GM19239 (cell line): Measurements from ENCODE around the gene MLF2.
"Not testable (repeated sequence)": the region's sequence is repeated elsewhere in the genome, so short reads cannot be mapped to it uniquely, and the experiment has no call there.

Experiments used
- DNase-seq: peaks from one replicate; pipeline ENCODE4 v3.0.0; 2011; ENCODE audit warnings: low spot score; ENCODE audit not compliant: insufficient read length
- FAIRE-seq: peaks from 2 replicates; lab custom pipeline; 2011; peaks lifted over from hg19 to GRCh38; lab: Jason Lieb, UNC

Gene MLF2

DNA sequence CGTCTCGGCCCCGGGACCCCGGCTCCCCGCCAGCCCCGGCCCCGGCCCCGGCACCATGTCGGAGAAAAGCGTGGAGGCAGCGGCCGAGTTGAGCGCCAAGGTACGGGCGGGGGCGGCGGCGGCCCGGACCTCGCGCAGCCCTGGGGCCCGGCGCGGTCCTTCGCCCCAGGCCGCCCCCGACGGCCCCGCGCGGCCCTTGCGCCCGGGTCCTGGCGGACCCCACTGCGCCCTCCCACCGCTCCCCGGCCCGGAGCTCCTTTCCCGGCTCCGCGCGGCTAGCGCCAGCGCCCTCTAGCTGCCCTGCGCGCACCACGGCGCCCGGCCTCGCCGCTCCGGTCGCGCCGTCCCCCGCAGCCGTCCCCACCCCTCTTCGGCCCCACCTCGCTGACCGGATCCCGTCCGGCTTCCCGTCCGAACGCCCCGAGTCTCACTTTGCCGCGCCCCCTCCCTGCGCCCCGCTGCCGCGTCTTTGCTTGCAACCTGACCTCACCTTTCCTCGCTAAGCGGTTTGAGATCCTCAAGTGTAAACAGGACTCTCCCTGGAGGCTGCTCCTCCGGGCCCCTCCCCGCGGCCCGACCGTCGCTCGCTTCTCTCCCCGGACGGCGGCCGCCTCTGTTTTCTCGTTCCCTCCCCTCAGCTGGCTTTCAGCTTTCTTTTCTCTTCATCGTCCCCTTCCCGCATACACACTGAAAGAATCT is 13.9 kb upstream of the MLF2 start:
- DNase-seq, result peak; percentile 74
- FAIRE-seq, result peak; percentile 67

DNA sequence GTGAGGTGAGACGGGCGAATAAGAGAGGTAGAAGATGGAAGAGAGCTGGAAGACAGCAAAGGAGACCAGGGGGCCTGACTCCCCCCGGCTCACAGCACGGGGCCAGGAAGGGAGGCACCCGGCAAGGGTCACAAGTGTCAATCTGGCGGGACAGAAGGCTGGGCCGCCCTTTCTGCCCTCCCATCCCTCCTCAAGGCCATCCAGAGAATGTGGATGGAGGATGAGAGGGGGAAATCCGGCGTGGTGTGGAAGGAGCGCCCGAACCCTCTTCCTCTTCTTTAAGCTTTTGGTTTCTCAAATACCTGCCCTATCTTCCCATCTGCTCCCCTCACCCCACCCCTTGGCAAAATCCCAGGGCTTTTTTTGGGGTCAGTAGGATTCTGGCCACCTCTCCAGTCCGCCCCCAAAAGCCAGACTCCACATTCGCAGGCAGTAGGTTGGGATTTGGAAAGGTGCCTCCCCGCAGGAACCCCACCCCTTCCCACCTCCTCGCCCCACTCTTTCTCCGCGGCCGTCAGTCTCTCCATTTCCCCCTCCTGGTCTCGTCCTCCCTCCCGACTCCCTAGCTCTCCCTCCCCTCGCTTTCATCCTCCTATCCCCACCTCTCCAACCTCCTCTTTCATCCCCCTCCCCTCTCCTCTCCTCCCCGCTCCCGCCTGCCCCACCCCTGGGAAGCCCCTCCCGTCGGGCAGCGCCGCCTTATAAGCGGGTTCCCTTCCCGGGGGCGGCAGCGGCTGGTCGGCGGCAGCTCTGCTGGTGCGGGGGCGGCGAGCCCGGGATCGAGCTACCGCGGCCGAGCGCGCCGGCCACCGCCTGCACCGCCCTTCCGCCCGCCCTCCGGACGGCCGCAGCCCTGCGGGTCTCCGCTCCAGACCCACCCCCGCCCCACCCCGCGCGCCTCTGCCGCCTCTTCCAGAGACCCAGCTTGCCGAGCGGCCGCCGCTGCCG is 13.0 kb upstream of the MLF2 start, which contains the start of gene PTMS:
Gene PTMS (plus strand): TSS at position 730 of the 948 bp plus-strand sequence. CDS start 343 bp downstream, outside the sequence.
- peak; percentile 11 for FAIRE-seq
- peak; percentile 46 for DNase-seq

DNA sequence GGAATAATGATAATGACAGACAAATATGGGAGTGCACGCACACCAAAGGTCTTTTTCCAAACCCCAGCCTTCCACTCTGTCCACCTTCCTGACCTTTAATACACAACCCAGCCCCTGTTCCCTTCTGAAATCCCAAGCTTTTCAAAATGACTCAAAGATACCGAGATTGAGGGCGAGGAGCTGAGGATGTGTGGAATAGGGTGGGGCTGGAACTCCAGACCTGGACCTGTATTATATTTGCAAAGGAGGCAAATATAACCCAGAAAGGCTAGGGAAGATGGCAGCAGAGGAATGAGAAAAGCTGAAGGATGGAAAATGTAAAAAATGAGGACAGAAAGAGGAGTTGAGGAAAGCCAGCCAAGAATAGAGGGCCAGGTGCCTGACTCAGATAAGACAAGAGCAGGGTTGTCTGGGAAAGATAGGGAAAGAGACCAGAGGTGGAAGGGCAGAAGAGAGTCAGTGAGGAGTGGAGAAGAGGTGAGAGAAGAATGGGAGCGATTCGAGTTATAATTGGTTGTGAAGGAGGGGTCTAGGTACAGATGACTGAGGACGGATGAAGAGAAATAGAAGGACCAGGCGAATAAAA is 12.2 kb upstream of the MLF2 start:
- peak; percentile 73 for FAIRE-seq

DNA sequence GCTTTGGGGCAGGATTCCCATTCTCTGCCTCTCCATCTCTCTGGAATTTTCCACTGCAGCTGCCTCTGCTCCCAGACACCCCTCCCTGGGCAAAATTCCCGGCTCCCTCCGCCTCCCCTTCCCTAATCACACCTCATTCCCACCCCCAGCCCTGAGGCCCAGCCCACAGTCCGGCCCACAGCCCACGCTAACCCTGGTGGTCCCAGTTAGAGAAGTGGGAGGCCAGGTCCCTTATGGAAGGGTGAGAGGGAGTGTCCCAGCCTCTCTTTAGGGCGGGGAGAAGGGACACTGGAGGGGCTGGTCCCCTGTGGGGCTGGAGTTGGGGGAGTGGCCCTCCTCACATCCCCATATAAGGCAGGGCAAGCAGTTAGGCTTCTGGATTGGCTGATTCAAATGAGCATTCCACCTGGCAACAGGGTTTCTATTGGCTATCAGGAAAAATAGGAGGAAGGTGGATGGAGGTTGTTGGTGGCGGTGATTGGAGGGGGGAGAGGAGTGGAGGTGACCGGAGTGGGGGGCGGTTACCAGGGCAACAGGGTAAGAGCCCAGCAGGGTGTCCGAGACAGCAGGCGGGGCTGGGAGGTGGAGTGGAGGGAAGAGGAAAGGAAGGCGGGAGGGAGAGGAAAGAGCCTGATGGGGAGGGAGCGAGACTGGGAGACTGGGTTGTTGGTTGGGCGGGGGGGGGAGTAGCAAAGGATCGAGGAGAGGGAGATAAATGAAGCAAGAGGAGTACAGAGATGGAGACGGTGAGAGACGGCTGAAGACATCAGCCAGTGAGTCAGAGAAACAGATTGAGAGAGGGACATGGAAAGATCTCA is 11.3 kb upstream of the MLF2 start:
- FAIRE-seq (peak; percentile 100), DNase-seq (peak; percentile 96)

More for the DNA sequence above, 12.2 kb upstream of the MLF2 start:
- DNase-seq, result no peak

DNA sequence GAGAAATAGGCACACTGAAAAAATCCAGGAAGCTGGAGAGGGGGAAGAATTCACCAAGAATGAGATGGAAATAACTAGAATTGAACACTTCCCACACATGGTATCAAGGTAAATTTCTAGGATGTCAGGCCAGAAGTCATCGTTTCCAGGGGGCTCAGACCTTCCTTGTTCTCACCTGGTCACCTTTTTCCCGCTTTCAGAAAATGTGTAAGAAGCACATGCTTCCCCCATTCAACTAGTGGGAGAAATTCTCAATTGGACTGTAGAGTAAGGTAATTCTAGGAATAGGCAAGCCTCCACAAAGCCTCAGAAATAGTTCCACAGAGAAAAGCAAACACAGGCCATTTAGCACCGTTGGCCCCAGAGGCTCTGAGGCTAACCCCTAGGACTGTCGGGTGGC is 10.4 kb upstream of the MLF2 start:
- DNase-seq (no peak), FAIRE-seq (no peak)

DNA sequence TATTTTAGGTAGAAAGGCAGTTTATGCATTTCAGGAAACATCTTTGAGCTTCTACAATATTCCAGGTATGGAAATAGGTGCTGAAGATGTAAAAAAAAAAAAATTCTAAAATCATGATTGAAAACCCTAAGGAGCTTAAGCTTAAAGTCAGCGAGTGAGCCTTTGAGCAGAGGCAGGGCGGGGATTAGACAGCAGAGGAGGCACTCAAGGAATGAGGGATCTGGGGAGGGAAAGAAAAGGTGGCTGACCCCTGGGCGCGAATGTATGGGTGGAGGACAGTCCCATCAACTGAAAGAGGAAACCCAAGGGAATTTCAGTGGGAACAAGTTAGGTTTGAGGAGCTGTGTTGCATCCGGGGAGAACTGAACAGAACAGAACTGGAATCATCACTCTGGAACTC is 6.8 kb upstream of the MLF2 start:
- FAIRE-seq (no peak), DNase-seq (no peak)

DNA sequence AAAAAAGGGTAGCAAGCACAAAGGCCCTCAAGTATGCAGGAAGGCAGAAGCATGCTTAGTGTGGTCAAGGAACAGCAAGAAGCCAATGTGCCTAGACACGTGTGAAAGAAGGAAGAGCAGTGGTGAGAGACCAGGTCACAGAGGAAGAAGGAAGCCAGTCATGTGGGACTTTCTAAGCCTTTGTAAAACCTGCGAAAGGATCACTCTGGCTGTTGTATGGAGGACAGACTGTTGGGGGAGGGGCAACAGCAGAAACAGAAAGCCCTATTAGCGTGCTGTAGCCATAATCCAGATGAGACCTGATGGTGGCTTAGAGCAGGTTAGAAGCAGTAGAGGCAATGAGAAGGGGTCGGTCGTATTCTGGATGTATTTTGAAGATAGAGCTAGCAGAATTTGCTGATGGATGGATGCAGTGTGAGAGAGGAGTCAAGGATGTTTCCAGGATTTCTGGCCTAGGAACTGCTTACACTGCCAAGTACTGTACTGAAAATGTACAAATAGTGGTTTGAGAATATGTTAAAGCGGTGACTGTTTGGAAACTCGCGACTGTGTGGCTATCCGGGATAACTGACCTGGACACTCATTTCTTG is 5.7 kb upstream of the MLF2 start:
- FAIRE-seq (no peak), DNase-seq (no peak)

DNA sequence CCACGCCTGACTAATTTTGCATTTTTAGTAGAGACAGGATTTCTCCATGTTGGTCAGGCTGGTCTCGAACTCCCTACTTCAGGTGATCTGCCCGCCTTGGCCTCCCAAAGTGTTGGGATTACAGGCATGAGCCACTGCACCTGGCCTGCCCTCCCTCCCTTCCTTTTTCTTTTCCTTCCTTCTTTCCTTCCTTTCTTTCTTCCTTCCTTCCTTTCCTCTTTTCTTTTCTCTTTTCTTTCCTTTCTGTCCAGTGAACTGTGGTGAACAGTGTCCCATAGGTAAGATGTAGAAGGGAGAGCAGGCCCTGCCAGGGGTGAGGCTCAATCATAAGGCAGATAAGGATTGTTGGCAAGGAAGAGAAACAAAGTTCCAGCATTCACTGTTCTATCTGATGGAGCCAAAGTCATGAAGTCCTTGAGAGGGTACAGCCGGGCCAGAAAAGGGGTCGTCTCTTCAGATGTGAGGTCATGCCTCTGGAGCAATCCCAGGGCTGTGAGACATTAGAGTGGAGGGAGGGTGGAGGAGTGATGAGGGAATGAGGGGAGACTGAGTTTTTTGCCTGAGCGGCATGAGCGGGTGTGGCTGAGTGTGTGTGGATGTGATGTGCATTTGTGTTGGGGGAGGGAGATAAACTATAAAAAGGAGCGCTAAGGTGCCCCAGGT is 4.2 kb upstream of the MLF2 start:
- DNase-seq, result no peak
- FAIRE-seq, result no peak

DNA sequence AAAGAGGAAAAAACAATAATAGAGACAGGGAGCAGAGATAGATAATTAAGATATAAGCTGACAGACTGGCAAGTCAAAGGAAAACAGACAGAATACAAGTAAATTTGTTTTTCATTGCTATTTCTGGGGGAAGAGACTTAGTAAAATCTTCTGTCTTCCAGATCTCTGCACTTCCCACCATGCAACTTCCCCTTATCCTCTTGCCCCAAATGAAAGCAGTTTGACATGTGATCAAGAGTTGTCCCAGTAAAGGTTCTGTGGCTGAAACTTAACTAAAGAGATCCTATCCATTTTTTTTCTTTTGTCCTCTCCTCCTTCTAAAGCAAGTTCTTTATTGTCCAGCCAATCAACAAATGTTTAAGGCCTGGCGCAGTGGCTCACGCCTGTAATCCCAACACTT is 1.5 kb upstream of the MLF2 start:
- FAIRE-seq, result no peak
- no peak for DNase-seq

DNA sequence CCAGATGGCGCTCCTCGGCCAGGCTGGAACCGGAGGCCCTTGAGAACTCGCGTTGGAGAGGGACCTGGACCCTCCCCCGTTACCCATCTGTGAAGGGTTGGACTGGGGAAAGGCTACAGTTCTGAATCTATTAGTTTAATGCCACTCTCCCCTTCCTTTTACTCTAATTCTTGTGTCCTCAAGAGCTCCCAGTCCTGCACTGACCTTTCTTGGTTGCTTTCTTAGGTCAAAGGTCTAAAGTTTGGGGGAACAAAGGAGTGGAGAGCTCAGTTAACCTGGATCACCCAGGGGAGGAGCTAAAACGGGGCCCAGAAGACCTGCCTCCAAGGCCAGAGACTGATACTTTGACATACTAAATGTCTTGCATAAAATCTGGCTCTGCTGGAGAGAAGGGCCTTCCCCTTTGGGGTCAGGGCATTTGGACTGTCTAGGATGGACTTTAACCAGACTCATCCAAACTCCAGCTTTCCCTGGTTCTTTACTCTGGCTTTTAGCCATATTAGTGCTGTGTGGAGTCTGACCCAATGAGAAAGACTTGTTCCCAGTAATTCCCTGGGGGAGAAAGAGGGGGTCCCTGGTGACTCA is 923 bp upstream of the MLF2 start:
- FAIRE-seq (no peak), DNase-seq (no peak)

DNA sequence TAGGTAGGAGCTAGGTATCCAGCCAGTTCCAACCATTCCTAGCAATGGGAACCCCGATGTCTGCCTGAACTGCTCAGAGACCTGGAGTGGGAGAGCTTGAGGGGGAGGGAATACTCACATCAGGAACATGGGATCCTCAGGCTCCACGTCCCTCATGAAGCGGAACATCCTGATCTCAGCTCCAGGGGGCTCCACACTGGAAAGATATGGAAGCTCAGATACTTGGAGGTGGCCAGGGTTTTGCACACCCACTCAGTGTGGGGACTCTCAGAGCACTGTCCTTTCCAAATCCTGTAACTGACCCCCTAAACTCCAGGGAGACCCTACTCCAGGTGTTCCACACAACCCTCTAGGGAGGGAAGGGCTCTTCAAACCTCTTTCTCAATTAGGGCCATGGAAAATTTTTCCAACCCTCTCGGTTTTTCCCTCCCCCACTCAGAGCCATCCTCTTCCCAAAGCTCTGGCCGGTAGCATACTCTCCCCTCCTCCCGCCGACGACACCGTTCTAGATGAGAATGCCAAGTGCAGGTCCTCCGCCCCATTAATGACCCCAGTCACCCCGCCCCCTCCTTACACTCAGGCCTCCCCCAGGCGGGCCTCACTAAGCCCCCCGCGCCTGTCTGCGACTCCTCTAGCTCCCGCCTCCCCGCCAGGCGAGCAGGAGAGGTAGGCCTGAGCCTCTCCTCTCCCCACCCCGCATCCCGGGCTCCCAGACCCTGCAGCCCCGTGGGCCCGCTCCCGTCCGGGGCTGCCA is 597 bp downstream of the MLF2 start:
- FAIRE-seq, result no peak

DNA sequence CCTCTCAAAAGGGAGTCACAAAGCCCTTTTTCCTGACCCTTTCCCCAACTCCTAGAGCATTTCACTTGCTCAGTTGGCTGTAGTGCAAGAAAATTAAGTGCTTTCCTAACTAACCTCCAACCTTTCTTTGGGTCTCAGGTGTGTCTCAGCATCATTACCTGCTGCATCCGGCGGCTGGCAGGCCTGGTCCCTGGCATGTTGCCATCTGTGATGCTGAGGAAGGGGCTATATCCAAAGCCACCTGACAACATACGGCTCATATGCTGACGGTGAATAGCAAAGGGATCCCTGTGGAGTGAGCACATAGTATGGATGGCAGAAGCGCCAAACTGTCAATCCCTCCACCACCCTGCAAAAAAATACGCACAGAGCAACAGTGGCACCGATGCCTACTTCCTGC is 1.2 kb downstream of the MLF2 start:
- FAIRE-seq, result no peak
- no peak for DNase-seq

More for the DNA sequence above, 597 bp downstream of the MLF2 start:
- DNase-seq, result no peak

DNA sequence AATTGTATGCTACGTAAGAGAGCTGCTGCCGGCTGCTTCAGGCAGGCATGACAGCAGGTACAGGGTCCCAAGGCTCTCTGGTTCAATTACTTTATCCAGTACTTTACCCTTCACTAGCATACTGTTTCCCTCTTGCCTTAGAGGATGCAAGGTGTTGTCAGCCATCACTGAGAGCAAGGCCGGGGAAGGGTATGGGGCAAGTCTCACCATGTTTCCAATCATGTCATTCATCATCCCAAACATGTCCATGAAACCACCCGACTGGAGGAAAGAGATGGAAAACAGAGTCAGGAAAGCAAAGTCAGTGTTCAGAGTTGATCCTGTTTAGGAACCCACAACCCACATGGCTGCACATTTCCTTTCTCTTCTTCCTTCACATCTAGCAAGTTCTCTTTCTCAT is 2.4 kb downstream of the MLF2 start:
- FAIRE-seq, result no peak
- DNase-seq, result no peak

DNA sequence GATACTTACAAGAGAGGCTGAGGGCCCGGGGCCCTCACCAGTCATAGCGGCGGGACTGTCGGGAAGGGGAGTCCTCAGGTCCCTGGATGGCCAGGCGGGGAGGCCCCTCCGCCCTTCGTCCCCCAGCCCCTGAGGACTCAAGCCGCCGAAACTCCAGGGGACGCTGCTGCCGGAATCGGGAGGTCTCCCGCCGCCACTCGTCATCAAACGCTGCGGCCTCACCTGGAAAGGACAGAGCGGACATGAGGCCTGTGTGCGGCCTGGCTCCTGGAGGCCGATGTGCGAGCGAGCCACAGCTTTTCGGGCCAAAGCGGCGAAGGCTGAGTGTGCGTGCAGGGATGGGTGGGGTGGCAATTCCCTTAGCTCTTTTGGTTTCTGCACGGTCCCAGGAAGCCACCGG is 4.2 kb downstream of the MLF2 start:
- DNase-seq (no peak), FAIRE-seq (no peak)

DNA sequence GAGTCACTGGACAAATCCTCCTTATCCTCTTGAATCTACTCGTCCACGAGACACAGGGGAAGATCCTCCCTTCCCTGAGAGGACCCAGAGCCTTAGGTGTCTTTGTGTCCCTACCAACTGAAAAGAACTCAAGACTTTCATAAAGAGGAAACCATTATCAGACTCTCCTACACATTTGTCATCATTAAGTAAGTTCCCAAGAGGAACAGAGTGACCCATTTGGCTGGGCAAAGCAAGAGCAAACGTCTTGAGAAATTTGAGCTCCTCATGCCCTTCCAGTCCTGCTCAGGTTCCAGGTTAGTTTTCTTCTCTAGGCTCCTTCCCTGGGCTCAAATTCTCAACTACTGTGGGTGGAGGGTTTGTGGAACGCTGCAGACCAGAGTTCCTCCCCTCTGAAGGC is 5.7 kb downstream of the MLF2 start:
- FAIRE-seq, result no peak
- no peak for DNase-seq

DNA sequence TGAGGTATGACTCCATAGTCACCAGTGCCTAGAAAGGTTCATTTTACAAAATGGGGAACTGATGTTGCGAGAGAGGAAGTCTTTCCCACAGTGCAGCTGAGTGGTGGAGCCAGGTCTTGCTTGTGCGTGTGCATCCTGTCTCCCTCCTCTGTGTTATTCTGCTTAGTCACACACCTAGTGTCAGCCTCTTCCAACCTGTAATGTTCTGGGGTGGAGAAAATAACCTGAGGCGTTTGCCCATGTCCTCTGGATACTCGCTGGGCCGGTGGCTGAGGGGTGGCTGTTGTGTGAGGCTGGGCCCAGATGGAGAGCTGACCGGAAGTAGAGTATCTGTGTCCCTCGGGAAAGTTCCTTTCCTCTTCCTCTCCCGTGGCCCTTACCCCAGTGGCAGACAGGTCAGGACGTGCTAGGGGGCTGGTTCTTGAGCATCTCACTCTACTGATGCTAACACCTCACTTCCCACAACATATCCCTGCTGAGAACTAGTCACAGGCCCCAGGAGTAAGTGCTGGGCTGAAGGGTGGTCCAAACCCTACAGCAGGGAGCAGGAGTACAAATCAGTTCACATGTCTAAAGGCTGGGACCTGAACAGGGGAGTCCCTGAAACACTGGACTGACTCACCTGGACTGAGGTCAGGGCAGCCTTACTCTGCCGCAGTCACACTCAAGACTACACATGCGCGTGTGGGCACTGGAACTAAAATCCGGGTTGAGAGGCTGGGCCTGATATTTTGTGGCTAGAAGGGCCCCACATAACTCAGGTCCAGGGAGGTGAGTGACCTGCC is 7.0 kb downstream of the MLF2 start:
- peak; percentile 66 for FAIRE-seq
- no peak for DNase-seq

DNA sequence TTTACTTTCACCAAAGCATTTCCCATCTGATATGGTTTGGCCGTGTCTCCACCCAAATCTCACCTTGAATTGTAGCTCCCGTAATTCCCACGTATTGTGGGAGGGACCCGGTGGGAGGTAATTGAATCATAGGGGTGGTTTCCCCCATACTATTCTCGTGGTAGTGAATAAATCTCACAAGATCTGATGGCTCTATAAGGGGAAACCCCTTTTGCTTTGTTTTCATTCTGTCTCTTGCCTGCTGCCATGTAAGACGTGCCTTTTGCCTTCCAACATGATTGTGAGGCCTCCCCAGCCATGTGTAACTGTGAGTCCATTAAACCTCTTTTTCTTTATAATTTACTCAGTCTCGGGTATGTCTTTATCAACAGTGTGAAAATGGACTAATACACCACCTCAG is 9.6 kb downstream of the MLF2 start:
- not testable (repeated sequence) for DNase-seq, FAIRE-seq
